ENCODE results near the gene ANKDD1B.
"Not testable (repeated sequence)": the region's sequence is repeated elsewhere in the genome, so short reads cannot be mapped to it uniquely, and the experiment has no call there.

ANKDD1B gene

DNA sequence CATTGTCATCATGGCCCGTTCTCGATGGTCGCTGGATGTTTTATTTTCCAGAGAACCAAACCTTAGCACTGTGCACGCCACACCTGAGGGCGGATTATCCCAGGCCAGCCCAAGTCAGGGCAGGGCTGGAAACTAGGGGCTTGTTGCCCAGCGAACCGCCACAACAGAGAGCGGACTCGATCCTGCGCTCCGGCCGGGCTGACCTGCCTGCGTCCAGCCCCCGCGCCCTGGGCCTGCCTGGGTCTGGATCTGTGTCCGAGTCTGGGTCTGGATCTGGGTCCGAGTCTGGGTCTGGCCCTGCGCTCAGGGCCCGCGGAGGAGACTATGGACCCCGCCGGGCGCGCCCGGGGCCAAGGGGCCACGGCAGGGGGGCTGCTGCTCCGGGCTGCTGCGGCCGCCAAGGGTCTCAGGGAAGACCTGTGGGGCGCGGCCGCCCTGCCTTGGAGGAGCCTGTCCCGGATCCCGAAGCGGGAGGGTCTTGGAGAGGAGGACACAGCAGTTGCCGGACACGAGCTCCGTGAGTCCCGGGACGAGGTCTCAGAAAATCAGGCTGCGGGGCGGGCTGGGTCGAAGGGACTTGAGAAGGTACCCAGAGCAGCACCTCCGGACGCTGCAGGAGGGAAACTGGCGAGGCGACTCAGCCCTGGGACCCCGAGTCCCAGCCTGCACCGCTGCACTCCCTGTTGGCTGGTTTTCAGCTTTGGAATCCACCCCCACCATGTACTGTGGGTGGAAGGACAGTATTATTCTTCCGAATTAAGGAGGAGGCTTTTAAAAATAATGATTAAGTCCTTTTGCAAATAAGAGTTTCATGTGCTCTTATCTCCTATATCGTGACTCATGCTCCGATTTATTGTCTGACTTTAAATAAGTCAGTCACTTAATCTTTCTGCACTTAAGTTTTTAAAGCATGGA is at the start of gene ANKDD1B:
TSS of gene ANKDD1B (plus strand) at position 143 of the 915 bp plus-strand sequence. CDS start at position 325, 182 bp downstream.
- TF ChIP-seq, protein P1, sequence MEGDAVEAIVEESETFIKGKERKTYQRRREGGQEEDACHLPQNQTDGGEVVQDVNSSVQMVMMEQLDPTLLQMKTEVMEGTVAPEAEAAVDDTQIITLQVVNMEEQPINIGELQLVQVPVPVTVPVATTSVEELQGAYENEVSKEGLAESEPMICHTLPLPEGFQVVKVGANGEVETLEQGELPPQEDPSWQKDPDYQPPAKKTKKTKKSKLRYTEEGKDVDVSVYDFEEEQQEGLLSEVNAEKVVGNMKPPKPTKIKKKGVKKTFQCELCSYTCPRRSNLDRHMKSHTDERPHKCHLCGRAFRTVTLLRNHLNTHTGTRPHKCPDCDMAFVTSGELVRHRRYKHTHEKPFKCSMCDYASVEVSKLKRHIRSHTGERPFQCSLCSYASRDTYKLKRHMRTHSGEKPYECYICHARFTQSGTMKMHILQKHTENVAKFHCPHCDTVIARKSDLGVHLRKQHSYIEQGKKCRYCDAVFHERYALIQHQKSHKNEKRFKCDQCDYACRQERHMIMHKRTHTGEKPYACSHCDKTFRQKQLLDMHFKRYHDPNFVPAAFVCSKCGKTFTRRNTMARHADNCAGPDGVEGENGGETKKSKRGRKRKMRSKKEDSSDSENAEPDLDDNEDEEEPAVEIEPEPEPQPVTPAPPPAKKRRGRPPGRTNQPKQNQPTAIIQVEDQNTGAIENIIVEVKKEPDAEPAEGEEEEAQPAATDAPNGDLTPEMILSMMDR (IDR thresholded peaks at IDR 0.05; ENCODE audit: low read depth, low read length) = no peak
- peak; percentile 37 to 57 for DNase-seq (ENCODE audit: low read depth in 2 of 2)
- peak within 1 kb of the TSS; percentile 50 to 56 for H3K4me3 ChIP-seq (replicated peaks in 1 of 2; ENCODE audit: low read depth in 2 of 2, low read length in 2 of 2)

DNA sequence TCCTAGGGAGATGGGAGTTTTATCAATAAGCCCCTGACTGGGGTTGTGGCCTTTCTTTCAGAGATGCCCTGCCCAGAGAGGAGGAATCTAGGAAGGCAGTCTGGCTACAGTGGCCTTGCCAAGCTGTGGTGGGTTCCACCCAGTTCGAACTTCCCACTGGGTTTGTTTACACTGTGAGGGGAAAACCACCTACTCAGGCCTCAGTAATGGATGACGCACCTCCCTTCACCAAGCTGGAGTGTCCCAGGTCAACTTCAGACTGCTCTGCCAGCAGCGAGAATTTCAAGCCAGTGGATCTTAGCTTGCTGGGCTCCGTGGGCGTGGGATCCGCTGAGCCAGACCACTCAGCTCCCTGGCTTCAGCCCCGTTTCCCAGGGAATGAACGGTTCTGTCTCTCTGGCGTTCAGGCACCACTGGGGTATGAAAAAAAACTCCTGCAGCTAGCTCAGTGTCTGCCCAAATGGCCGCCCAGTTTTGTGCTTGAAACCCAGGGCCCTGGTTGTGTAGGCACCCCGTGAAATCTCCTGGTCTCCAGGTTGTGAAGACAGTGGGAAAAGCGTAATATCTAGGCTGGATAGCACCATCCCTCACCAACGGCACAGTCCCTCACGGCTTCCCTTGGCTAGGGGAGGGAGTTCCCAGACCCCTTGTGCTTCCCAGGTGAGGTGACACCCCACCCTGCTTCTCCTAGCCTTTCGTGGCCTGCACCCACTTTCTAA is 45.1 kb upstream of the ANKDD1B start:
- DNase-seq (ENCODE audit: low read depth in 2 of 2) = peak; percentile 83 to 90

DNA sequence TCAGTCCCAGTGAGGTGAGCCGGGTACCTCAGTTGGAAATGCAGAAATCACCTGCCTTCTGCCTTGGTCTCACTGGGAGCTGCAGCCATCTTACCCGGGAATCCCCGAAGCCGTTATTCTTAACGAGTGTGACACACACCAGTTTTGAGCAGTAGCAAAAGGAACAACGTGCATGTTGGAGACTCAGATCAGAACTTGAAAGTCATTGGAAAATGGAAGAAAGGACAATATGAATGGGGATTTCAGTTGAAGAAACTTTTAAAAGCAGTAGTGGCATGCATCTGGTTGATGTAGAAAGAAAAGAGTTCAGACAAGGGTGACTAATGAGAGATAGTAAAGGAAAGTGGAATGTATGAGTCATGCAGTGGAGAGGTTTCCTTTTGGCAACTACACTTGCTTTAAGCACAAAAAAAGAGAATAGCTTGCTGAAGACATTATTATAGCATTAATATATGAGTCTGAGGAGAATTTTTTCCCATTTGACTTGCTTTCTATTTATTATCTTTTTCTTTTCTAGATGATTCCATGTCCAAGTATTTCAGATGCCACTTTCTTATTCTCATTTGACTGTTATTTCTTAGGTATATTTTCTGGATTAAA is 44.4 kb upstream of the ANKDD1B start:
- DNase-seq (ENCODE audit: low read depth in 2 of 2) = peak; percentile 94 to 96
- peak overlapping the region; percentile 9 to 26 for H3K4me3 ChIP-seq (replicated peaks in 1 of 2; ENCODE audit: low read depth in 2 of 2, low read length in 2 of 2)
- TF ChIP-seq, protein P1 (IDR thresholded peaks at IDR 0.05; ENCODE audit: low read depth, low read length) = no peak

More for the DNA sequence above, 45.1 kb upstream of the ANKDD1B start:
- peak overlapping the region; percentile 9 to 21 for H3K4me3 ChIP-seq (replicated peaks in 1 of 2; ENCODE audit: low read depth in 2 of 2, low read length in 2 of 2)

DNA sequence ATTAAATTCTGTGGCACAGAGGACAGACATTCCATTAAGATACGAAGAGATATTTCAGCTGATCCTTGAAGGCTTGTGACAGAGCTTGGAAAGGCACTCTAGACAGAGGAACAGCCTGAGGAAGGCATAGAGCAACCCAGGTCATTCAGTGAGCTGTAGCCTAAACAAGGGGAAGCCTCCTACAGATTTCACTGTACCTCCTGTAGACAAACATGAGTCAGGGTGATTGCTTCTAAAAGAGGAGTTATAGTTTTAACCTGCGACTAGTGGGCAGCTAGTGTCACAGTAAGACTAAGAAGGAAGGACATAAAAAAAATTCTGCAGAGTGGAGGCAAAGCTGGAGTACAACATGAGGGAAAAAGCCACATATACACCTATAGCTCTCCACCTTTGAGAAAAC is 43.5 kb upstream of the ANKDD1B start:
- TF ChIP-seq, protein P1 (IDR thresholded peaks at IDR 0.05; ENCODE audit: low read depth, low read length) = no peak
- DNase-seq (ENCODE audit: low read depth in 2 of 2) = peak; percentile 35 to 62
- no peak overlapping the region for H3K4me3 ChIP-seq (replicated peaks in 1 of 2; ENCODE audit: low read depth in 2 of 2, low read length in 2 of 2)

DNA sequence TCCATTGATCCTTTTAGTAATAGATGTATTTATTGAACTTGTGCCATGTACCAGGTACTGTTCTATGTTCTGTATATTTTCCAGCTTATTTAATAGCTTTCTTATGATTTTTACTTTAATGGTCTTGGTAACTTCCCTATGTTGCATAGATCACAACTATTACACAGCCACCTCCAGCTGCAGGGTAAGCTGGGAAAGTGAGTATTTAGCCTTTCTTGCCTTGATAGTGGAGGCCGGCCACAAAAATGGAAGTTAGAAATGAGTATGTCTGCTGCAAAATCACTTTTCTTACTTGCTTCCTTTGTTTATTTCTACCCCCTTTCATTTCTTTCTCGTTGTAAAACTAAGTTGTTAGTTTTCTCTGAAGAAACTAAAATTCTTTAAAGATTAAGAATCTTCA is 43.1 kb upstream of the ANKDD1B start:
- H3K4me3 ChIP-seq (replicated peaks in 1 of 2; ENCODE audit: low read depth in 2 of 2, low read length in 2 of 2) = no peak overlapping the region
- TF ChIP-seq, protein P1 (IDR thresholded peaks at IDR 0.05; ENCODE audit: low read depth, low read length) = no peak
- DNase-seq (ENCODE audit: low read depth in 2 of 2) = no peak

DNA sequence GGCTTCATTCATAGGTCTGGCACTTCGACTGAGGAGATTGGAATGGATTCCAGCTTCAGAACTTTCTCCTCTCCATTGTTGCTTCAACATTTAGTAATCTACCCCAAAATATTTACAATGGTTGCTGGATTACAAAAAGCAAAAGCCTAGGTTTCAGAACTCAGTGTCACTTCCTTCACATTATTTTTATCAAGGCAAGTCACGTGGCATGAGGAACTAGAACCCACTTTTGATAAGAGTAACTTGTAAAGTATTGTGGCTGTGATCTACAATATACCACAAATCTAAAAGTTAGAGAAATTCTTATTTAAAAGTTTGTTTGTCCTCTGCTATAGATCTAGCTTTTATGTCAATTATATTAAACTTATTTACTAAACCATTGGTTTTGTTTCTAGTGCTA is 39.7 kb upstream of the ANKDD1B start:
- DNase-seq (ENCODE audit: low read depth in 2 of 2) = peak in 1 of 2 donors; percentile 26
- no peak overlapping the region for H3K4me3 ChIP-seq (replicated peaks in 1 of 2; ENCODE audit: low read depth in 2 of 2, low read length in 2 of 2)
- TF ChIP-seq, protein P1 (IDR thresholded peaks at IDR 0.05; ENCODE audit: low read depth, low read length) = no peak

DNA sequence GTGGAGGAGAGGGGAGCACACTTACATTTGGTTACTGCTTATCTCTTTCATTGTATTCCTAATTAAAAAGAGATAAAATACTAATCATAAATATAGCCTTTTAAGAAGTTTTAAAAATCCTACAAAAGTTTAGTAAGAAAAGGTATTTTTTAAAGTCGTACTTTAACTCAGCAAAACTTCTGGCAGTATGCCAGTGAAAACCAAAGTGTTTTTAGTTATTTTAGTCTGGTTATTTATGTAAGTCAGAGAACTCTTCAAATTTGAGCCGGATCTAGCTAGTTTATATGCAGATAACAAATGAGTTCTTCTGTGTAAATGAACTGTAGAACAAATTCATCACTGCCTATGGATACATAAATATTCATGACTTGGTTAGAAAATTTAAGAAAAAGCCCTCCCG is 36.5 kb upstream of the ANKDD1B start:
- TF ChIP-seq, protein P1 (IDR thresholded peaks at IDR 0.05; ENCODE audit: low read depth, low read length) = no peak
- DNase-seq (ENCODE audit: low read depth in 2 of 2) = peak; percentile 46 to 49
- H3K4me3 ChIP-seq (replicated peaks in 1 of 2; ENCODE audit: low read depth in 2 of 2, low read length in 2 of 2) = no peak overlapping the region

DNA sequence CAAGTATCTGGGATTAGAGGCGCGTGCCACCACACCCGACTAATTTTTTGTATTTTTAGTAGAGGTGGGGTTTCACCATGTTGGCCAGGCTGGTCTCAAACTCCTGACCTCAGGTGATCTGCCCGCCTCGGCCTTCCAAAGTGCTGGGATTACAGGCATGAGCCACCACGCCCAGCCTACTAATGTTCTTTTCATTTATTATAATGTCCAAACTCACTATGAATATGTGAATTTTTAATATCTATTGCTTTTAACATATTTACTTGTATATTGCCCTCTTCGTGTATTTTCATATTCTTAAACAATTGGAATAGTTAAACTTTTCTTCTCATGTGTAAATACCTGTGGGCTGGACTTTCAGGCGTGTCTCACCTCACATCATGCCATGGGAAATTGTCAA is 33.0 kb upstream of the ANKDD1B start:
- DNase-seq (ENCODE audit: low read depth in 2 of 2); H3K4me3 ChIP-seq (replicated peaks in 1 of 2; ENCODE audit: low read depth in 2 of 2, low read length in 2 of 2): not testable (repeated sequence)
